HG03159 (cell line): ENCODE measurements around the gene MMEL1.
"Not testable (repeated sequence)": the region's sequence is repeated elsewhere in the genome, so short reads cannot be mapped to it uniquely, and the experiment has no call there.

Experiments used
- ATAC-seq: cut with Tn5 transposase; IDR thresholded peaks from one replicate; pipeline ENCODE4 v1.9.1; 2021; ENCODE audit warnings: mild to moderate bottlenecking, moderate library complexity; ENCODE audit not compliant: unreplicated experiment

Gene MMEL1

DNA sequence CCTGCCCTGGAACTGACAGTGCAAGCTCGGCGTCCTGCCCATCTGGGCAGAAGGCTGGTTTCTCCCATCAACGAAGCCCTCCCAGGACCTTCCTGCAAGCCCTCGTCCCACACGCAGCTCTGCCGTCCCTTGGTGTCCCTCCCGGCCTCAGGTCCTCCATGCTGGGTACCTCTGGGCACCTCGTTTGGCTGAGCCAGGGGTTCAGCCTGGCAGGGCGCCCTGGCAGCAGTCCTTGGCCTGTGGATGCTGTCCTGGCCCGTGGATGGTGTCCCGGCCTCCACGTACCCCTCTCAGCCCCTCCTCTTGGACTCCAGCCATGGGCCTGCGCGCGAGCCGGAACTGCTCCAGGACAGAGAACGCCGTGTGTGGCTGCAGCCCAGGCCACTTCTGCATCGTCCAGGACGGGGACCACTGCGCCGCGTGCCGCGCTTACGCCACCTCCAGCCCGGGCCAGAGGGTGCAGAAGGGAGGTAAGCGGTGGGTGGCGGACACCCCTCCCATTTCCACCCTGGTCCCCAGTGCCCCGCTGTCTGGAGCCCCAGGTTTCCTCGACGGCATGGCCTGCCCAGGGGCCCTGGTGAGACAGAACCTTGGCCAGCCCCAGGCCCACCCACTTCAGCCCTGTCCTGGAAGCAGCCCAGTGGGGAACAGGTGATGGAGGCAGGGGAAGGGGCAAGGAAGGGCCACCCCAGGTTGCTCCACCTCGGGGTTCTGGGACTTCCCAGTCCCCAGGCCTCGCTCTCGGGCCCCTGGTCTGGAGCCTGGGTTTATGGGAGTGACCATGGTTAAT, 73.1 kb downstream of the MMEL1 start:
- no peak for ATAC-seq

DNA sequence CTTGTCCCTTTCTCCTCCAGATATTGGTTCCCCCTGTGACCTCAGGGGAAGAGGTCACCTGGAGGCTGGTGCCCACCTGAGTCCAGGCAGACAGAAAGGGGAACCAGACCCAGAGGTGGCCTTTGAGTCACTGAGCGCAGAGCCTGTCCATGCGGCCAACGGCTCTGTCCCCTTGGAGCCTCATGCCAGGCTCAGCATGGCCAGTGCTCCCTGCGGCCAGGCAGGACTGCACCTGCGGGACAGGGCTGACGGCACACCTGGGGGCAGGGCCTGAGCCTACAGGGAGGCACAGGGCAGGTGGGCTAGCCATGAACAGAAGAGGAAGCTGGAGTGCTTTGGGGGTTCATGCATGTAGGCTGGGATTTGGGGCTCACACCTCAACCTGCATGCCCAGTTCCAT, 74.0 kb downstream of the MMEL1 start:
- ATAC-seq = no peak

DNA sequence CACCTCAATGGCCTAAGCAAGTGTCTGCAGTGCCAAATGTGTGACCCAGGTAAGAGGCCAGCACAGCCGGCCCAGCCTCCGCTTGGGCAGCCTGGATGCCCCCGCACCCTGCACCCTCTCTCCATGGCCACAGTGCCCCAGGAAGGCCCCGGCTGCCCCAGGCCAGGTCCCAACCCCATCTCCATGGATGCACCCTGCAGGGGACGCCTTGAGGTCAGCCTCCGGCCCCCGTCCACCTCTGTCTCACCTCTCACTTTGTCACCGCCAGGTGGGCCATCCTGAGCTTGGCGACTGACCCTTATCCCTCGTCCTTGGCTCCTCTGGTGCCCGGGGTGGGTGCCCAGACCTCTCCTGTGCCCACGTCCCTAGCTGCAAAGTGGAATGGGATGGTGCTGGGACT, 74.4 kb downstream of the MMEL1 start:
- no peak for ATAC-seq

DNA sequence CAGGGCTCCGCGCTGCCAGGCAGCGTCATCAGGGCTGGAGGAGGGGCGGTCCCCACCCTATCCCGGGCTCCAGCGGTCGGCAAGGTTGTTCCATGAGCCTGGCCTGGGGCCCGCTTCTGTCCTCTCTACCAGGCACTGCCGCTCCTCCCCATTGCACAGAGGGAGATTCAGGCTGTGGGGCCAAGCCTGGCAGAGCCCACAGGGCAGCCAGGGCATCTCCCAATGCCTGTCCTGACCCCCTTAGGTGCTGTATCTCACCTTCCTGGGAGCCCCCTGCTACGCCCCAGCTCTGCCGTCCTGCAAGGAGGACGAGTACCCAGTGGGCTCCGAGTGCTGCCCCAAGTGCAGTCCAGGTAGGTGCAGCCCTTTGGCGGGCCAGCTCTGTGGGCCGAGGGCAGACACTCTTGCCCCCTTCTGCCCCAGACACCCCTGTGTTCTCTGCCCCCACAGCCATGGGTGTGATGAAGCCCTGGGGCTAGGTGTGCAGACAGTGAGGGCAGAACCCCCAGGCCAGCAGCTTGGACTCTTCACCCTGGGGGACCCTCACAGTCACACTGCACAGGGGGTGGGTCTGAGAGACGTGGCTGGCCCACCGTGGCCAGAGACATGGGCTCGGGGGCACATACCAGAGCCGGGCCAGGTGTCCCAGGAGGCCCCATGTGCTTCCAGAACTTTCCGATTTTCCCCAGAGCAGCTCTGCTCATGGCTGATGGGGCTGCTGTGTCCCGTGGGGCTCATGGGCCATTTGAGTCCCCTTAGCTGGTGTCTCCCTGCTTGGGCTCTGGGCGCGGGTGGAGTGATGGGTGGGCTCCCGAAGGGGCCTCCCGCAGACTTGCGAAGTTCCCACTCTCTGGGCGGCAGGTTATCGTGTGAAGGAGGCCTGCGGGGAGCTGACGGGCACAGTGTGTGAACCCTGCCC, 75.1 kb downstream of the MMEL1 start:
- ATAC-seq = no peak

DNA sequence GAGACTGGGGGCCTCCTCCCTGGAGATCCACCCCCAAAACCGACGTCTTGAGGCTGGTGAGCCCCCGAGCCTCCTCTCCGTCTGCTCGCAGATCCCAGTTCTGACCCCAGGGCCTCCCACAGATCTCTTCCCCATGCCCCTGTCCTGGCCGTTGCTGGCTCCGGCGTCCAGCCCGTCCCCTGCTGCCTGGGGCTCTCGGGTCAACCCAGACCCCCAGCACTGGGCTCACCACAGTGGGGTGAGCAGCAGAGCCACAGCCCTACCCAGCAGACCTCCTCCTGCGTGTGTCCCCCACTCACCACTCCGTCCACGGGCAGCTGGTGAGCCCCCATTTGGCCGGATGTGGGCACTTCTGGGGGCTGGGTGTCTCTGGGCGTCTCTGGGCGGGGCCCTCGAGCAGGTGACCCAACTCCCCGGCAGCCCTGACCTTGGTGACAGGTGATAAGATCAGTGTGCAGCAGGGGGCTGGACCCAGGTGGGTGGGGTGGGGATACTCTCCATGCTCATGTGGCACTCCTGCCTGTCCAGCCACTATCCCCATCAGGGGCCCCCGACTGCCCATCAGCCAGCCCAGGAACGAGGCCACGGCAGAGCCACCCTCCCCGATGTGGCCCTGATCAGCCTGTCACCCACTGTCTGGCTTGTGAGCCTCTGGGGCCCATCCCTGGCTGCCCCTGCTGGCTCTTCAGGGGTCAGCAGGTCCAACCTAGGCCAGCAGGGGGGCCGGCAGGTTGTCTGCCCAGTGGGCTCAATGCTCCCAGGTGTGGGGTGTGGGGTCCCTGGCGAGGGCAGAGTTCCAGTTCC, 75.9 kb downstream of the MMEL1 start:
- ATAC-seq = peak; percentile 26

DNA sequence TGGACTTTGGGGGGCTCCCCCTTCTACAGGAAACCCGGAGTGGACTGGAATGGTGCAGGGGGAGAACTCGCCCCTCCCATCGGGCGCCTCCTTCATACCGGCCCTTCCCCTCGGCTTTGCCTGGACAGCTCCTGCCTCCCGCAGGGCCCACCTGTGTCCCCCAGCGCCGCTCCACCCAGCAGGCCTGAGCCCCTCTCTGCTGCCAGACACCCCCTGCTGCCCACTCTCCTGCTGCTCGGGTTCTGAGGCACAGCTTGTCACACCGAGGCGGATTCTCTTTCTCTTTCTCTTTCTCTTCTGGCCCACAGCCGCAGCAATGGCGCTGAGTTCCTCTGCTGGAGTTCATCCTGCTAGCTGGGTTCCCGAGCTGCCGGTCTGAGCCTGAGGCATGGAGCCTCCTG, 76.5 kb downstream of the MMEL1 start, which contains the start of gene TNFRSF14:
Gene TNFRSF14 (plus strand): TSS at position 95 of the 401 bp plus-strand sequence. CDS start 294 bp downstream, at position 389.
- ATAC-seq = peak; percentile 51

DNA sequence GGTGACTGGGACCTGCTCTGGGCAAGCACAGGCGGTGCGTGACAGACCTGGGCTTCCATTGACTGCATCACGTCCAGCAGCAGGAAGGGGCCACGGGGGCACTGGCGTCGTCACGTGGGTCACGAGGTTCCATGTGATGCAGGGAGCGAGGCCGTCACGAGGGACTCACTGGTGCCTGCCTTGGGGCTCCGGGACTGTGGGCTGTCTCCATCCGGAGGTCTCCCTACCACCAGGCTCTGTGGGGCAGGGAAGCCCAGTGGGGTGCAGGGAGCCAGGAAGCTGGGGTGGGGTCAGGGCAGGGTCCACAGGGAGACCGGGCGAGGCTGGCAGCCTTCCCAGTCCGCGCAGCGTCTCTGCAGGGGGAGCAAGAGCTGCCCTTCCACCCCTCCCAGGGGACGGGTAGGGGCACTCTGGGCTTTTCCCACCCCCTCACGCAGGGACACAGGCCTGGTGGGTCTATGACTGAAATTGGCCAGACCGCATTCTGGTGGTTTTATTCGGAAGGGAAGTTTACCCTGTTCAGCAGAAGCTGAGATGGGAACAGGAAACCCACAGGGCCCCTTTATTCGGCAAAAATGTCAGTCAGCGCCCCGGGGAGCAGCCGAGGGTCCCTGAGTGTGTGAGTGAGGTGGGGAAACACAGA, 77.1 kb downstream of the MMEL1 start:
- peak; percentile 28 for ATAC-seq

DNA sequence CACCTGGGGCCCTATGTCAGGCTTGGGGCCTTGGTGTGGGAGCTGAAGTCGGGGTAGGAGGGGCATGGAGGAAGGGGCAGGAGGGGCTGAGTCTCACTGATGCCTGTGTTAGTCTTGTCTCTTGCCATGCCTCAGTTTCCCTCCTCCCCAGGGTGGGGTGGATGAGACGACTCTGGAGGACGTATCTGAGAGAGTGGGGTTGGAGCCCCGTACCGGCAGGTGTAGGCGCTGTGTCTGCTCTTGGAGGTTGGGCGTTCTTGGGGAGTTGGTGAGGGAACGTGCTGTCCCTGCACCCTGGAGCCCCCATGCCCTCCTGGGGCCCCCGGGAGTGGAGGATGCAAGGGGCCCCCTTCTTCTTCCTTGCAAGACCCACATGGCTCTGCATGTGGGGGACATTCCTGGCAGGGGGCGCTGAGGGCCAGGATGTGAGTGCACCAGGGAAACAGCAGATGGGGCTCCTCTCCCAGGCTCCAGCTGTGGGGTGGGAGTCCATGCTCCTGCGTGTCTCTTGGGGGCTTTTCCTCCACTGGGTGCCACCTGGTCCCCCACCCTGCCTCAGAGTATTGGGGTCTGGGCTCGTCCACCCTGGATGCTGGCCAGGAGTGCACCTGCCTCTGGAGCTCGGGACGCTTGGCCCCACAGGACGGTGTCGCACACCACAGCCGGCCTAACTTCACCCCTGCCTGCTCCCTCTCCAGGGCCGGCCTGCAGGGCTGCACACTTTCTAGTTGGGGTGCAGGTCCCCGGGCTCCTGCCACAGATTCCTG, 78.0 kb downstream of the MMEL1 start:
- ATAC-seq = no peak

DNA sequence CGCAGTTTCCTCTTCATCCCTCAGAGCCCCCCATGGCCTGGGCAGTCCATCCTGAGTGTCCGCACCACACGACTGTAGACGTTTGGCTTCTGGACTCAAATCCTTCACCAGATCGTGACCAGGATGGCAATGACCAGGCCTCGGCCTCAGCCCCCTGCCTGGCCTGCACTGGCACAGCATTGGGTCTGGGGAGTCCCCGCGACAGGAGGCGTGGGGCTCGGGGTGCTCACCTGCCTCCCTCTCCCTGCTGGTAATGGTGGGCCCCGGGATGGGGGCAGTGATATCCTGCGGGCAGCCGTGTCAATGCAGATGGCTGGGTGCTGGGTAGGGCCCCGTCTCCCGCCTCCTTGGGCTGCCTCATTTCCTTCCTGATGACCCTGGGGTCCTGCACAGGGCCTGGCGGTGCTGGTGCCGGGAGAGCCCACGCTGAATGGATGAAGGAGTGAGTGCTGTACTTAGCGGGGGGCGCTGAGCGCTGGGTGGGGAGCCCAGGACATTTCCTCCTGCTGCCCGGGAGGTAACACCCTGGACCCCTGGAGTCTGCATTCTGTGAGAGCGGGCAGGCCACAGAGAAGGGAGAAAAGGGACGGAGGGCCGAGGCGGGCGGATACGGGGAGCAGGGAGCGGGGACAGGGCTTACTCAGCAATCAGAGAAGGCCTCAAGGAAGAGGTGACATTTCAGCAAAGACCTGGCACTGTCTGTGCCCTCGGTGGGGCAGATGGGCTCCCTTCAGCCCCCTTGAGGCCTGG, 78.8 kb downstream of the MMEL1 start:
- no peak for ATAC-seq

DNA sequence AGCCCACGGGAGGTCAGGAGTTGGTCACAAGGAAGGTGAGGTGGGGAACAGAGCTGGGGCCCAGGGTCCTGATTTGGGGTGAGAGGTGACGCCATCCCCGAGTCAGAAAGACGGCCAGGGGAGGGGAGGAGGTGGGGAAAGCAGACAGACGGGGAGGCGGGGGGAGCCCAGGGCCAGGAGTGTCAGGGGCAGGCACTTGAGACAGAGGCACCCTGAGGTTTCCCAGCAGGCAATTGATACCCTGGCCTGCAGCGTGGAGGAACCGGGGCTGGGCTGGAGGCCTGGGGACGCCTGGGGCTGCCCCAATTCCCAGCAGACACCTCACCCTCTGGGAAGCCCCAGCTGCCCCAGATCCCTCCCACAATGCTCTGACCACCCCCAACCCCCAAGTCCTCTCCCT, 79.7 kb downstream of the MMEL1 start:
- ATAC-seq = not testable (repeated sequence)

DNA sequence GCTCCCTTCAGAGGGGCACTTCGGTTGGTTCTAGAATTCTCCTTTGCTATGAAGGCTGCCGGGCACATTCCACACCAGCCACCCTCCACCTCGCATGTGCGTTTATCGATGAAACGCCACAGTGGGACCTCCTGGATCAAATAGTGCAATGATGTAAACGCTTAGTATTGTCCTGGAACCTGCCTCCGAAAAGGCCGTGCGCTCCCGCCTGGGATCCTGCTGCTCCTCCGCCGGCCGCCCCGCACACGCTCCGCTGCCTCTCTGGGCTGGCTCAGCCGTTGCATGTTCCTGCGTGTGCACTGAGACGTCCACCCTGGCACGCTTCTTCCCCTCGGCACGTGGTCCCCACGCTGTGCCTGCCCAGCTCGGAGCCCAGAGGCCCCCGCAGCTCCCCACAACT, 80.6 kb downstream of the MMEL1 start:
- no peak for ATAC-seq

DNA sequence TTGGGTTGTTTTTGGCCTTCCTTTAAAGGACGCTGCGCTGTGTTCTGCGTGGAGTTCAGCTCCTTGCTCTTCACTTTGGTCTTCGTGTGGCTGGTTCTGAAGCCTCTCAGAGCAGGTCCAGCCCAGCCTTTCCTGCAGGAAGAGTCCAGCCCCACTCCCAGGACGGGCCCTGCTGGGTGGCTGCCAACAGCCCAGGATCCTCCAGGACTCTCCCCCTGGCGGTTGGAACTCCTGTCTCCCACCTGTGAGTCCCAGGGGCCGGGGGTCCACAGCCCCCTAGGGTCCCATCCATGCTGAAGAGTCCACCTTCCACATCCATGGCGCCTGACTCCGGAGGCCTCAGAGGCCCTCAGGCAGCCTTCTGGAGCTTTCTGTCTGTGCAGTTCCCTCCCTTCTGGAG, 81.3 kb downstream of the MMEL1 start:
- not testable (repeated sequence) for ATAC-seq

DNA sequence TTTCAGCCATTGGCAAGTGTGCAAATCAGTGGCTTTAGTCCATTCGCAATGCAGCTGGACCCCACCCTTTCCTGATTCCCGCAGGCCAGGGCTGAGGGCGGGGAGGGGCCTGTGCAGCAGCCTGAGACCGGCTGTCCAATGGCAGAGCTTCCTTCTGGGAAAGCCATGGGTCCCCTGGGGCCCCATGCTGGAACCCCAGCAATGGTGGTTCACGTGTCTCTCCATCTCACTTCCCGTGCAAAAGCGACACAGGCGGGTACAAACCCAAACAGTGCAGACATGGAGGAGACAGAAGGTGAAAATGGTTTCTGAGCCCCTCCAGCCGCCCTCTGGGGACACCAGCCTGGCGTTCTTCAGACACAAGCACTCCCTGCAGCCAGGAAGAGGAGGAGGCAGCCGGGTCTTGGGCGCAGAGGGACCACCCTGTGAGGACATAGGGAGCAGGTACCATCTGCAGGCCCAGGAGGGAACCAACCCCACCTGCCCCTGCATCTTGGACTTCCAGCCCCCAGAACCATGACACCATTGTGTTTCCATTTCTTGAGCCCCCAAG, 82.4 kb downstream of the MMEL1 start:
- not testable (repeated sequence) for ATAC-seq

DNA sequence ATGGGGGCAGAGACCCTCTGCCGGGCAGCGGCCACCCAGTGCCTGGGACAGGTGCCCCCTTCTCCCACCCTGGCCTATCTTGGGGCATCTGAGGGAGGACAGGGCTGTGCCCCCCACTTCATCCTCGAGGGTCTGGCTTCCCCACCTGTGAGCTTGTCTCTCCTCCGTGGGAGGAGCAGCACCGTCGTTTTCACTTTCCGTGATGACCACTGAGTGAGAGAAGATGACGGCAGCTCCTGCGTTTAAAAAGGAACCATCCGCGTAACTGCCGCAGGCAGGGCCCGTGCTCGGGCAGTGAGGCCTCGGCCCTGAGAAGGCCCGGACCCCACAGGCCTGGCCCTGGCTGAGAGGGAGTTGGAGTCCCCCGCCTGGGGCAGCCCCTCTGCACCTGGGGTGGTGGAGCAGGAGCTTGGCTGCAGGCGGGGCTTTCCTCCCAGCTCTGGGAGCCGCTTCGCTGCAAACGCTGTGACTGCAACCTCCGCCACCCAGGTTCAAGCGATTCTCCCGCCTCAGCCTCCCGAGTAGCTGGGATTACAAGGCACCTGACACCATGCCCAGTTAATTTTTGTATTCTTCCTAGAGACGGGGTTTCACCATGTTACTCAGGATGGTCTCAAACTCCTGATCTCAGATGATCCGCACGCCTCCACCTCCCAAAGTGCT, 83.3 kb downstream of the MMEL1 start:
- not testable (repeated sequence) for ATAC-seq

DNA sequence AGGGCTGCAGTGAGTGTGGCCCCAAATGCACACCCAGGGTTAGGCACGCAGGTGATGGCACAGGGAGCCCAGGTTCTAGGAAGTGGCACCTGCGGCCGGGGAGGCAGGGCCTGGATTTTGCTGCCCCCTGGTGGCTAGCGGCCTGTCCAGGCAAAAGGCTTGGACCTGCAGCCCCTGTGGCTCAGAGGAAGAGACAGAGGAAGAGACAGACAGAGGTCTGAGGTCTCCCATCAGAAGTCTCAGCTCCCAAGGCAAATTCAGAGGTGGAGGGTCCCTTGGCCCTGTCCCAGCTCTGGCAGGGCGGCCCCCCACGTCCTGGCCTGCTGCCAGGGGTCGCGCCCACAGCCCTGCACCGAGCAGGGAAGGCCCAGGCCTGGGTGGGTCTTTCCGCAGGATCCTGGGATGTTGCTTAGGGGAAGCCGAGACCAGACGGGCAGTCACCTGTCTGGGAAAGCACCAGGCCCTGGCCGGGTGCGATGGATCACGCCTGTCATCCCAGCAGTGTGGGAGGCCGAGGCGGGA, 84.7 kb downstream of the MMEL1 start:
- ATAC-seq = no peak

DNA sequence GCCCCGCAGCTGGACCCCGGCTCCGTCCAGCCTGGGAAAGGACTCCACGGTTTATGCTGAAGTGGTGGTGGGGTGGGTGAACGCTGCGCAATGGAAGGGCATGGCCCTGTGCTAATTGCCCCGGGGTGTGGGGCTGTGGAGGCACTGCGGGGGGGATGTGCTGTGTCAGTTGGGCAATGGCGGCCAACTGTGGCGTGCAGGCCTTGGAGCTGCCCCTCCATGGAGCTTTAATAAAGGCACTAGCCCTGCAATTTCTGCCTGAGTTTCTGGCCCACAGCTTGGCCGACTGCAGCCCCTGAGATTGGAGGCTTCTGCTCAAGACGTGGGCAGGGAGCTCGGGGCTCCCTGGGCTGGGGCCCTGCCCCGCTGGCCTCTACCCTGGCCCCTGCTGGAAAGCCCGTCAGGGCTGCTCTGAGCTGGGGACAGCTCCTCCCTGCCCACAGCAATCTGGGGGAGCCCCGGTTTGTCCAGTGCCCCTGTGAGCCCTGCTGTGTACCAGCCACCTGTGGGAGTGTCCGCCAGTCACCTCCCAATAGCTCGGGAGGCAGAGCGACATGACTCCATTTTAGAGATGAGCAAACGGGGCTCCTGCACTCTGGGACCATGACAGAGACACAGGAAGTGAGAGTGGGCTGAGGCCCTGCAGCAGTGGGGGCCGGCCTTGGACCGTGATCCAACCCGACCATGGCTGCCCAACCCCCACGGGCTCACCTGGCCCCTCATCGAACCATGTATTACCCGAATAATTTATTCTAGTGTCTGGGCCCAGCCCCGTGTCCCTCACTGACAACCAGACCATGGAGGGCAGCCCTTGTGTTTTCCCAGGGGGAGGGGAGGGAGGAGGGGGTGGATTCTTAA, 85.4 kb downstream of the MMEL1 start:
- ATAC-seq = peak; percentile 1
